LNCAP (cell line): Measurements from ENCODE around the gene RFX8.

Experiments used
- TF ChIP-seq, protein P1 (sequence below): fragments of 450-650 bp; IDR thresholded peaks from 2 replicates; pipeline ENCODE4 v1.5.1; 2017; ENCODE audit warnings: mild to moderate bottlenecking

Gene RFX8

DNA sequence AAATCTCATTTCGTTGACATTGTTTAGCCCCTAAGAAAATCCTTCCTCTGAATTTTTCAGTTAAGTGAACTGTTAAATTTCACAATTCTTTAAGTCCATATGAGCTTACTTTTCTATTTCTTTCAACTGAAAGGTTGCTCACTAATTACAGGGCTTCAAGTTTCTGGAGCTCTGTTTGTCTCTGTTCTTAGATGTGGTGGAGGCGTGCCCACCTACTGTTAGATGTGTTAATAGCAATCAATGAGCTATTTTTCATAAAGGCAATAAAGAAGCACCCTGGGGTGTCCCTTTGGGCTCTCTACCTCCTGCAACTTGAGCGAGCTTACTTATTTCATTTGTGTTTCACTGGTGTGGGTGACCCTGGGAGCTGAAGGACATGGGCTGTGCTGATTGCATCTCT is 112.6 kb downstream of the RFX8 start:
- TF ChIP-seq, protein P1, sequence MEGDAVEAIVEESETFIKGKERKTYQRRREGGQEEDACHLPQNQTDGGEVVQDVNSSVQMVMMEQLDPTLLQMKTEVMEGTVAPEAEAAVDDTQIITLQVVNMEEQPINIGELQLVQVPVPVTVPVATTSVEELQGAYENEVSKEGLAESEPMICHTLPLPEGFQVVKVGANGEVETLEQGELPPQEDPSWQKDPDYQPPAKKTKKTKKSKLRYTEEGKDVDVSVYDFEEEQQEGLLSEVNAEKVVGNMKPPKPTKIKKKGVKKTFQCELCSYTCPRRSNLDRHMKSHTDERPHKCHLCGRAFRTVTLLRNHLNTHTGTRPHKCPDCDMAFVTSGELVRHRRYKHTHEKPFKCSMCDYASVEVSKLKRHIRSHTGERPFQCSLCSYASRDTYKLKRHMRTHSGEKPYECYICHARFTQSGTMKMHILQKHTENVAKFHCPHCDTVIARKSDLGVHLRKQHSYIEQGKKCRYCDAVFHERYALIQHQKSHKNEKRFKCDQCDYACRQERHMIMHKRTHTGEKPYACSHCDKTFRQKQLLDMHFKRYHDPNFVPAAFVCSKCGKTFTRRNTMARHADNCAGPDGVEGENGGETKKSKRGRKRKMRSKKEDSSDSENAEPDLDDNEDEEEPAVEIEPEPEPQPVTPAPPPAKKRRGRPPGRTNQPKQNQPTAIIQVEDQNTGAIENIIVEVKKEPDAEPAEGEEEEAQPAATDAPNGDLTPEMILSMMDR, result no peak

DNA sequence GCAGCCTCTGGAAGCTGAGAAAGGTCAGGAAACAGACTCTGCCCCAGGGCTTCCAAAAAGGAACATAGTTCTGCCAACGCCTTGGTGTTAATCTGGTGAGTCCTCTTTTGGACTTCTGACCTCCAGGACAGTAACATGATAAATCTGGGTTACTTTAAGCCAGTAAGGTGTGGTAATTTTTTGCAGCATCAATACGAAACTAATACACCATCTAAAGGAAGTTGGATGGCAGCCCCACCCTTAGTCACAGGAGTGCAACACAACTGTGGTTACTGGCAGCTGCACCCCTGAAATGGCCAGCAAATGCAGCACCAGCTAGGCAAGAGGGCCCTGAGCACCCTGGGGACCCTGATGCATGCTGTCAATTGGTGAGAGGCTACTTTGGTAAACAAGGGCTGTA is 113.4 kb downstream of the RFX8 start:
- TF ChIP-seq, protein P1, result no peak

DNA sequence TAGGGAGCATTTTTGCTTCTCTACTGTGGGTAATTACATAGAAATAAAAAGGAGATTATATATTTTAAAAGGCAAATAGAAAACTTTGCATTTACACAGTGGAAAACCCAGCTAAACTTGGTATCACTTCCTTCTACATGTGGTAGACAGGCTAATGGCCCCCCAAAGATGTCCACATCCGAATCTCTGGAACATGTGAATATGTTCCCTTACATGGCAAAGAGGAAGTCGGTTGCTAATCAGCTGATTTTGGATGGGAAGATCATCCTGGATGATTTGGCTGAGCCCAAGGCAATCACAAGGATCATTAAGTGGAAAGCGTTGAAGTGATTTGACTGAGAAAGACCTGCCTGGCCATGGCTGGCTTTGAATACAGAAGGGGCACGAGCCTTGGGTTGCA is 113.8 kb downstream of the RFX8 start:
- TF ChIP-seq, protein P1, result no peak

DNA sequence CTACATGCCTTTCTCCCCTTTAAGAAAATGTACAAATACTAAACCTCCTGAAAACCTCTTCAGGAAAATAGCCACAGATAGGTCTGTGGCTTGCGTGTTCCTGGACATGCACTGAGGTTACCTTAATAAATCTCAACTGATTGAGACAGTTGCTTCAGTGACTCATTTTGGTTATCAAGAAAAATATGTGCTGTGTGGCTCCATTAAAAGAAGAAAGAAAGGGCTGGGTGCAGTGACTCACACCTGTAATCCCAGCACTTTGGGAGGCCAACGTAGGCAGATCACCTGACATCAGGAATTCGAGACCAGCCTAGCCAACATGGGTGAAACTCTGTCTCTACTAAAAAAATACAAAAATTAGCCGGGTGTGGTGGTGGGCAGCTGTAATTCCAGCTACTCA is 114.7 kb downstream of the RFX8 start:
- TF ChIP-seq, protein P1, result no peak

DNA sequence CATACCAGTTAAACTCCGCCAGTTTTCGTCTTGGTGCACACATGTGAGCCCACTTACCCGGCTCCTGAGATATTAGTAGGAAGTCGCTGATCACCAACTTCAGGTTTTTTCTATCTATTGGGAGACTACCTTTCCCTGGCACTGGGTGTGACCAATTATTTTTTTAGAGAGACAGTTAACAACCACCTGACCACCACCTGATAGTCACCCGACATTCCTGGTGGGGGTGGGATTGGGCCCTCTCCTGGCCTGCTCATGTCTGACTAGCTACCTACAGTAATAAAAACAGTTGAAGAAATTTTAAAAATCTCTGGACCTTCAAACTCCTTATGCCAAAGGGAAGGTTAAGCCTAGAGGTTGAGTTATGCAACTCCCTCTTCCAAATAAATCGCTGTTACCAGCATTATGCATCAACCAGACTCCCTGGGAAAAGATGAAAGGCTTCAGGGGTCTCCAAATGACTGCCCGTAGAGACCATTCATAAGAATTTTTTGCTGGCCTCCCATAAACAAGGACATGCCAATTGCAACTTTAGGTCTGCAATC is 115.4 kb downstream of the RFX8 start:
- TF ChIP-seq, protein P1, result no peak

DNA sequence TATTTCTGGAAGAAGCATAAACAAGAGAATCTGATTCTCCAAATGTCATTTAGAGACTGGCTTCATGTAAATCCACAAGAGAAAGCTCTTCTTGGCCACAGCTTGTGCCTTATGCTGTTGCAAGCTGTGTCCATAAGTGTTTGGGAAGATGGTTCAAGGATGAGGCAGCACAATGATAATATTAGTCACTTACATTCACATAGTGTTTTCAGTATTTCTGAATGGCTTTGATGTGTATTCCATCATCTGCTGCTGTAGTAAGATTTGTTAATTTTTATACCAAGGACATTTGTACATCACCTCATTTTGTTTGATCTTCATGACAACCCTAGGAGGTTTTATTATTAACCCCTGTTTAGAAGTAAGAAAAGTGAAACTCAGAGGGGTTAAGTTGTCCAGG is 117.5 kb downstream of the RFX8 start:
- TF ChIP-seq, protein P1, result no peak

DNA sequence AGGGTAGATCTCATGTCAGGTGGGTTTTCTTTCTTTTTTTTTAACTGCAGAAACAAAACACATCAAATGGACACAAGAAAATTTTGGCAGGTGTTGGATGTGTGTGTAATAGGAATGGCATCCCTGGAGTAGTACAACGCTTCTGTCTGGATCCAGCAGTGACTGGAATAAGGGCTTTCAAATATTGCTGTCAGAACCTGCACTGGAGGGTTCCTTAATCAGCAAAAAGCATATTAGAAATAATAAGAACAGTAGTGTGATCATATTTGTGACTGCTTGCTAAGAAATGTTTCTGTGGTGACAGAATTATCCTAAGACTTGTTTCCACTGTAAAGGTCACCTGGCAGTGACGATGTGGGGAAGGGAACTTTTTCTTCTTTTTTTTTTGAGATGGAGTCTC is 118.4 kb downstream of the RFX8 start:
- TF ChIP-seq, protein P1, result no peak

DNA sequence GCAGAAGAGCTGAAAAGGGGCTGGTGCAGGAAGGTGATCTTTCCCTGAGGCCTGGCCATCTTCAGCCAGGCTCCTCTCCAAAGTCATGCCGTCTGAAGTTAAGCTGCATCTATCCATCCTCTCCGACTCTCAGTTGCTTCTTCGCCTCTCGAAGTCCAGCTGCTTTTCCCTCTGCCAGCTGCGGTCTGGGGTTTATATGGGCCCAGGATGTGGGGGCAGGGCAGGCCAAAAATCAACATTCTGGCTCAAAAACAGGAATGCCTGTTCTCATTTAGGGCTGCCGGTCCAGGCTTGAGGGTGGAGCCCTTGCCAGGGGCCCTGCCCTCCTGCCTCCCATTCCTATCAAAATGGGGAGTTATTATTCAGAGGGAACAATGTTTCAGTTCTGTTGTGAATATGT is 118.9 kb downstream of the RFX8 start:
- TF ChIP-seq, protein P1, result no peak
